Esophagus muscularis mucosa (tissue), 4 donors: ENCODE measurements around the gene IFITM1.

Source experiments
- CTCF ChIP-seq, 3 experiments: fragments of 200-600 bp in 2 of 3; fragments of 450-650 bp in 1 of 3; sonication (generic) in 2 of 3; IDR thresholded peaks; one replicate each; pipeline ENCODE4 v1.5.1; 2017 to 2019; ENCODE audit warnings: antibody characterized with exemption in 3 of 3, mild to moderate bottlenecking in 2 of 3, moderate library complexity in 1 of 3
- EP300 ChIP-seq: sonication (generic); formaldehyde crosslinking; IDR thresholded peaks from one replicate; pipeline ENCODE4 v1.6.1; 2017; ENCODE audit warnings: antibody characterized with exemption
- POLR2A ChIP-seq: fragments of 450-650 bp; IDR thresholded peaks from one replicate; pipeline ENCODE4 v1.6.1; 2017; ENCODE audit warnings: antibody characterized with exemption, moderate library complexity, mild to moderate bottlenecking, low read depth
- POLR2AphosphoS5 ChIP-seq, 2 donors: sonication (generic); formaldehyde crosslinking; IDR thresholded peaks; one replicate each; pipeline ENCODE4 v1.6.1; 2017; ENCODE audit warnings: antibody characterized with exemption in 2 of 2

- TF ChIP-seq CTCF (IDR thresholded peaks at IDR 0.05) (no peak), POLR2A (no peak), EP300 (no peak), POLR2AphosphoS5 (IDR thresholded peaks at IDR 0.05) (no peak)
Observed at GRCh38 chr11:285894-286220, 28.0 kb upstream of the IFITM1 start.
